Cardiac fibroblast (primary cell): Measurements from ENCODE around the gene HSD3B2.

Source experiments
- DNase-seq, 2 donors: peaks; one replicate each; pipeline versions ENCODE4 v3.0.0 to v3.0.0-alpha.2; 2010; ENCODE audit warnings: low read depth in 2 of 2
- H3K4me3 ChIP-seq, 2 donors: replicated peaks in 1 of 2; 1 replicate in 1 of 2; 2 replicates in 1 of 2; pipeline ENCODE4 v1.5.1; 2011; ENCODE audit warnings: low read depth in 2 of 2, low read length in 2 of 2, mild to moderate bottlenecking in 2 of 2, moderate library complexity in 1 of 2
- TF ChIP-seq, protein P1 (sequence below): IDR thresholded peaks from one replicate; pipeline ENCODE4 v1.5.1; 2011; ENCODE audit warnings: low read depth, mild to moderate bottlenecking, low read length, inconsistent platforms

Gene HSD3B2

GRCh38 chr1:119447344-119448126 lies 32.6 kb downstream of the HSD3B2 start:
- no peak for DNase-seq
- no peak overlapping the region for H3K4me3 ChIP-seq
- TF ChIP-seq, protein P1, sequence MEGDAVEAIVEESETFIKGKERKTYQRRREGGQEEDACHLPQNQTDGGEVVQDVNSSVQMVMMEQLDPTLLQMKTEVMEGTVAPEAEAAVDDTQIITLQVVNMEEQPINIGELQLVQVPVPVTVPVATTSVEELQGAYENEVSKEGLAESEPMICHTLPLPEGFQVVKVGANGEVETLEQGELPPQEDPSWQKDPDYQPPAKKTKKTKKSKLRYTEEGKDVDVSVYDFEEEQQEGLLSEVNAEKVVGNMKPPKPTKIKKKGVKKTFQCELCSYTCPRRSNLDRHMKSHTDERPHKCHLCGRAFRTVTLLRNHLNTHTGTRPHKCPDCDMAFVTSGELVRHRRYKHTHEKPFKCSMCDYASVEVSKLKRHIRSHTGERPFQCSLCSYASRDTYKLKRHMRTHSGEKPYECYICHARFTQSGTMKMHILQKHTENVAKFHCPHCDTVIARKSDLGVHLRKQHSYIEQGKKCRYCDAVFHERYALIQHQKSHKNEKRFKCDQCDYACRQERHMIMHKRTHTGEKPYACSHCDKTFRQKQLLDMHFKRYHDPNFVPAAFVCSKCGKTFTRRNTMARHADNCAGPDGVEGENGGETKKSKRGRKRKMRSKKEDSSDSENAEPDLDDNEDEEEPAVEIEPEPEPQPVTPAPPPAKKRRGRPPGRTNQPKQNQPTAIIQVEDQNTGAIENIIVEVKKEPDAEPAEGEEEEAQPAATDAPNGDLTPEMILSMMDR, result no peak

GRCh38 chr1:119448127-119448511 lies 33.2 kb downstream of the HSD3B2 start:
- no peak overlapping the region for H3K4me3 ChIP-seq
- DNase-seq, result no peak
- TF ChIP-seq, protein P1, result no peak

GRCh38 chr1:119449971-119450370 lies 35.0 kb downstream of the HSD3B2 start:
- no peak overlapping the region for H3K4me3 ChIP-seq
- DNase-seq, result no peak
- TF ChIP-seq, protein P1, result no peak

- no peak overlapping the region for H3K4me3 ChIP-seq
- TF ChIP-seq, protein P1, result no peak
Measured at GRCh38 chr1:119451158-119451557, 36.2 kb downstream of the HSD3B2 start.

GRCh38 chr1:119452091-119452490 lies 37.1 kb downstream of the HSD3B2 start:
- TF ChIP-seq, protein P1, result no peak
- H3K4me3 ChIP-seq, result no peak overlapping the region
- DNase-seq, result no peak

More at GRCh38 chr1:119451158-119451557, 36.2 kb downstream of the HSD3B2 start:
- no peak for DNase-seq

DNA sequence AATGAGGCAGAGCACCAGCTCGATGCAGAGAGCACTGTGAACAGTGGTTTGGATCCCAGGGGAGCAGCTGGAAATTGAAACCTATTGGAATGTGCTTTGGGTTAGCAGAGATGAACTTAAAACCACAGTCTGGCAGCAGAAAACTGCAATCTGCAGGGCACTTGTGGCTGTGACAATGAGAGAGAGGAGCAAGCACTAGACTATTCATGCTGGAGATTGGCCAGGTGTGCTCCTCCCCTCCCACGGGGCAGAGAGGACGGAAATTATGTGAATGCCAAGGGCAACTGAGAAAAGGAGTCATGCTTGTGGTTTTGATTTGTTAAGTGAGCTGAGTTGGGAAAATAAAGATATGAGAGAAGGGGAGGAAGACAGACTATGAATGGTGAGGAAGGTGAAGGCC lies 38.1 kb downstream of the HSD3B2 start:
- peak; percentile 58 to 61 for DNase-seq
- H3K4me3 ChIP-seq, result no peak overlapping the region
- TF ChIP-seq, protein P1, result no peak
